Left ventricle myocardium inferior (tissue), 1 donor: ENCODE measurements around the gene ASPHD2. TPM values are rescaled to one million over a fixed set of nuclear protein-coding genes. Genes with fewer than 3 reads are reported as not detected.

Source experiments
- DNase-seq: peaks from one replicate; pipeline ENCODE4 v3.0.0-alpha.2; 2020
- H3K27ac ChIP-seq: fragments of 200-600 bp; replicated peaks from 2 replicates; pipeline ENCODE4 v1.8.0; 2021
- H3K27me3 ChIP-seq: fragments of 200-600 bp; 2 replicates; pipeline ENCODE4 v1.8.0; 2021; ENCODE audit warnings: low read depth
- H3K36me3 ChIP-seq: fragments of 200-600 bp; 2 replicates; pipeline ENCODE4 v1.8.0; 2021
- H3K4me1 ChIP-seq: fragments of 200-600 bp; 2 replicates; pipeline ENCODE4 v1.8.0; 2021
- H3K4me3 ChIP-seq: fragments of 200-600 bp; 2 replicates; pipeline ENCODE4 v1.8.0; 2021; ENCODE audit warnings: mild to moderate bottlenecking, moderate library complexity
- H3K9me3 ChIP-seq: fragments of 200-600 bp; replicated peaks from 2 replicates; pipeline ENCODE4 v1.8.0; 2021
- CTCF ChIP-seq: fragments of 200-600 bp; IDR thresholded peaks from 2 replicates; pipeline ENCODE4 v1.8.0; 2021; ENCODE audit warnings: antibody characterized with exemption, mild to moderate bottlenecking, borderline replicate concordance
- intact Hi-C: fragments of 100-400 bp; cut with micrococcal nuclease; formaldehyde crosslinking; loops from one replicate; pipeline ENCODE4 v1.11.0; 2022
- total RNA-seq: library from RNA; stranded (reverse); fragmentation: NEBNext Ultra II Directional; extraction: Animal tissue kit (Norgen Biotek cat#: 25700); gene quantifications from one replicate; pipeline ENCODE4 v1.2.1, GENCODE V29; 2021
- donor health status: DM: no; HTN: yes; CAD: no; lungs with severe emphysema.

The ASPHD2 gene
- total RNA-seq, 1 donor from 2014 or later: 0.11 TPM

- no peaks in the 10 kb centered on the region for H3K36me3 ChIP-seq
- no peak for DNase-seq
- no peak overlapping the region for H3K27ac ChIP-seq
- TF ChIP-seq CTCF: no peak
- H3K4me3 ChIP-seq: no peak overlapping the region
- H3K4me1 ChIP-seq: peaks cover 7% of the 10 kb centered on the region
- no peaks in the 10 kb centered on the region for H3K9me3 ChIP-seq
- H3K27me3 ChIP-seq: peaks cover 93% of the 10 kb centered on the region
- intact Hi-C loops: no loop called here
Observed at GRCh38 chr22:26409719-26410335, 19.2 kb upstream of the ASPHD2 start.

GRCh38 chr22:26410386-26410785 is 18.7 kb upstream of the ASPHD2 start:
- peaks cover 1% of the 10 kb centered on the region for H3K4me1 ChIP-seq
- DNase-seq: no peak
- peaks cover 95% of the 10 kb centered on the region for H3K27me3 ChIP-seq
- intact Hi-C loops: no loop called here
- H3K27ac ChIP-seq: no peak overlapping the region
- H3K4me3 ChIP-seq: no peak overlapping the region
- no peaks in the 10 kb centered on the region for H3K9me3 ChIP-seq
- TF ChIP-seq CTCF: no peak
- H3K36me3 ChIP-seq: no peaks in the 10 kb centered on the region

GRCh38 chr22:26414347-26414746 is 14.7 kb upstream of the ASPHD2 start:
- Histone ChIP-seq H3K27ac (no peak overlapping the region), H3K4me1 (no peaks in the 10 kb centered on the region), H3K9me3 (no peaks in the 10 kb centered on the region), H3K27me3 (peaks cover 98% of the 10 kb centered on the region), H3K36me3 (no peaks in the 10 kb centered on the region), H3K4me3 (no peak overlapping the region)
- TF ChIP-seq CTCF: no peak
- intact Hi-C loops: no loop called here
- DNase-seq: no peak

GRCh38 chr22:26416256-26416655 is 12.8 kb upstream of the ASPHD2 start:
- H3K4me1 ChIP-seq: no peaks in the 10 kb centered on the region
- peaks cover 97% of the 10 kb centered on the region for H3K27me3 ChIP-seq
- intact Hi-C loops: no loop called here
- H3K36me3 ChIP-seq: no peaks in the 10 kb centered on the region
- no peak for TF ChIP-seq CTCF
- no peak for DNase-seq
- H3K9me3 ChIP-seq: no peaks in the 10 kb centered on the region
- no peak overlapping the region for H3K4me3 ChIP-seq
- no peak overlapping the region for H3K27ac ChIP-seq

- peaks cover 93% of the 10 kb centered on the region for H3K27me3 ChIP-seq
- TF ChIP-seq CTCF: no peak
- intact Hi-C loops: no loop called here
- no peaks in the 10 kb centered on the region for H3K4me1 ChIP-seq
- no peak overlapping the region for H3K27ac ChIP-seq
- no peaks in the 10 kb centered on the region for H3K36me3 ChIP-seq
- H3K4me3 ChIP-seq: no peak overlapping the region
- DNase-seq: no peak
- no peaks in the 10 kb centered on the region for H3K9me3 ChIP-seq
Observed at GRCh38 chr22:26416670-26417276, 12.3 kb upstream of the ASPHD2 start.
